ENCODE results near the gene MYL5.

The MYL5 gene

DNA sequence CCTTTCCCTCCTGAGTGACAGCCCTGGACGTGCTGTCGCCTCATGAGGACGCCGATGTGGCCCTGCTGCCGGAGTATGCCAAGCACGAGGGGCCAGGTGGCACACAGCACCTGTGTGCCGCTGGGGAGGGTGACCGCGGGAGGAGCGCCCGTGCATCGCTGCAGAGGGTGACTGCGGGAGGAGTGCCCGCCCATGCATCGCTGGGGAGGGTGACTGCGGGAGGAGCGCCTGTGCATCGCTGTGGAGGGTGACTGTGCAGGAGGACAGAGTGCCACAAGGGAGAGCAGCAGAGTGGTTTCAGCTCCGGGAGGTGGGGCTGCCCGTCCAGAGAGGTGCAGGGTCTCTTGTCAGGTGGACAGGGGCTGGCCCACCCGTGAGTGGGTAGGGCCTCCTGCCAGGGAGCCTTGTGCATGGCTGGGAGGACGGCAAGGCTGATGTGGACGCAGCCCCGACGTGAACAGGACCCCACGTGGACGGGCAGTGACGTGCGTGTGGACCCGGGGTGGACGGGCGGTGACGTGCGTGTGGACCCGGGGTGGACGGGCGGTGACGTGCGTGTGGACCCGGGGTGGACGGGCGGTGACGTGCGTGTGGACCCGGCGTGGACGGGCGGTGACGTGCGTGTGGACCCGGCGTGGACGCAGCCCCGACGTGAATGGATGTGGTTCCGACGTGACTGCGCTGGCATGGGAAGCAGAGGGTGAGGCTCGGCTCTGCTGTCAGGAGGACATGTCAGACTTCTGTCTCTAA is 45.9 kb downstream of the MYL5 start:
- Histone ChIP-seq H3K4me3 (ENCODE audit: low read depth in 1 of 2, low read length in 2 of 2) (no peak overlapping the region), H3K9me3 (ENCODE audit: control insufficient read depth in 1 of 2, low read length in 2 of 2) (no peaks in the 10 kb centered on the region), H3K27me3 (ENCODE audit: control insufficient read depth in 1 of 2, insufficient read depth in 2 of 2, low read length in 2 of 2) (no peaks in the 10 kb centered on the region), H3K4me1 (ENCODE audit: control insufficient read depth in 1 of 2, insufficient read depth in 2 of 2, low read length in 2 of 2) (peaks cover 17 to 32% of the 10 kb centered on the region in 2 donors), H3K36me3 (ENCODE audit: control insufficient read depth in 1 of 2, insufficient read depth in 2 of 2, low read length in 2 of 2) (peaks cover 0 to 10% of the 10 kb centered on the region in 2 donors), H3K9ac (ENCODE audit: low read depth in 1 of 2, low read length in 2 of 2) (no peak overlapping the region), H3K27ac (ENCODE audit: low read depth, low read length) (no peak overlapping the region)

DNA sequence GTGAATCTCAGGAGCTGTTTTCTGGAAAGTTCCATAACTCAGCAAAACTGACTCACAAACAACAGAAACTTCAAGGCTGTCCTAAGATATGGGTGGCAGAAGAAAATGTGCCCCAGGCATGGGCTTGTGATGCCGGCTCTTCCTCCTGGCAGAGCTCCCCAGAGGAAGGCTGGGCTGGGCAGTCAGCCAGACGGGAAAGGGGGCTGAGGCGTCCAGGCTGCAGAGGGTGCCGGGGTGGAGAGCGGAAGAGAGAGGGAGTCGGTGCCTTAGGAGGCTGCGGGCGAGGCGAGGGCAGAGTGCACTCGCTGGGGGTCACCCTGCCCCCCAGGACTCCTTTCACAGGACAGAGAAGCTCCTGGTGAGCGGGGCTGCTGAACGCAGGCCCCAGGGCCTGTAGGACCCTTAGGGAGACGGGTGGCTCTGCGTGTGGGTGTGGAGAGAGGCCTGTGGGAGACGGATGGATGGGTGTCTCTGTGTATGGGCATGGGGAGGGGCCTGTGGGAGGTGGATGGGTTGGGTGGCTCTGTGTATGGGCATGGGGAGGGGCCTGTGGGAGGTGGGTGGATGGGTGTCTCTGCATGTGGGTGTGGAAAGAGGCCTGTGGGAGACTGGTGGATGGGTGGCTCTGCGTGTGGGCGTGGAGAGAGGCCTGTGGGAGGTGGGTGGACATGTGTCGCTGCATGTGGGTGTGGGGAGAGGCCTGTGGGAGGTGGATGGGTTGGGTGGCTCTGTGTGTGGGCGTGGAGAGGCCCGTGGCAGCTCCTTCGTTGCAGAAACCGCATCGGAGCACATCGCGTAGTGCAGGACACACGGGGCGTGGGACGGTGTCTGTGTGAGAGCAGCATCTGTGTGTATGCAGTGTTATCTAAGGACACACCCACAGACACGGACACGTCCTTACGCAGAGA is 47.2 kb downstream of the MYL5 start:
- Histone ChIP-seq H3K36me3 (ENCODE audit: control insufficient read depth in 1 of 2, insufficient read depth in 2 of 2, low read length in 2 of 2) (peaks cover 0 to 10% of the 10 kb centered on the region in 2 donors), H3K9me3 (ENCODE audit: control insufficient read depth in 1 of 2, low read length in 2 of 2) (no peaks in the 10 kb centered on the region), H3K9ac (ENCODE audit: low read depth in 1 of 2, low read length in 2 of 2) (no peak overlapping the region), H3K4me3 (ENCODE audit: low read depth in 1 of 2, low read length in 2 of 2) (no peak overlapping the region), H3K27ac (ENCODE audit: low read depth, low read length) (no peak overlapping the region), H3K27me3 (ENCODE audit: control insufficient read depth in 1 of 2, insufficient read depth in 2 of 2, low read length in 2 of 2) (no peaks in the 10 kb centered on the region), H3K4me1 (ENCODE audit: control insufficient read depth in 1 of 2, insufficient read depth in 2 of 2, low read length in 2 of 2) (peaks cover 19 to 32% of the 10 kb centered on the region in 2 donors)

GRCh38 chr4:722169-722725 is 47.9 kb downstream of the MYL5 start:
- Histone ChIP-seq H3K27ac (ENCODE audit: low read depth, low read length) (no peak overlapping the region), H3K36me3 (ENCODE audit: control insufficient read depth in 1 of 2, insufficient read depth in 2 of 2, low read length in 2 of 2) (peaks cover 0 to 10% of the 10 kb centered on the region in 2 donors), H3K9me3 (ENCODE audit: control insufficient read depth in 1 of 2, low read length in 2 of 2) (no peaks in the 10 kb centered on the region), H3K4me3 (ENCODE audit: low read depth in 1 of 2, low read length in 2 of 2) (no peak overlapping the region), H3K9ac (ENCODE audit: low read depth in 1 of 2, low read length in 2 of 2) (no peak overlapping the region), H3K27me3 (ENCODE audit: control insufficient read depth in 1 of 2, insufficient read depth in 2 of 2, low read length in 2 of 2) (no peaks in the 10 kb centered on the region), H3K4me1 (ENCODE audit: control insufficient read depth in 1 of 2, insufficient read depth in 2 of 2, low read length in 2 of 2) (peaks cover 23 to 31% of the 10 kb centered on the region in 2 donors)

GRCh38 chr4:722851-723360 is 48.6 kb downstream of the MYL5 start:
- no peak overlapping the region for H3K9ac ChIP-seq (ENCODE audit: low read depth in 1 of 2, low read length in 2 of 2)
- H3K27me3 ChIP-seq (ENCODE audit: control insufficient read depth in 1 of 2, insufficient read depth in 2 of 2, low read length in 2 of 2) = no peaks in the 10 kb centered on the region
- H3K4me1 ChIP-seq (ENCODE audit: control insufficient read depth in 1 of 2, insufficient read depth in 2 of 2, low read length in 2 of 2) = peaks cover 27 to 29% of the 10 kb centered on the region in 2 donors
- no peak overlapping the region for H3K27ac ChIP-seq (ENCODE audit: low read depth, low read length)
- no peak overlapping the region for H3K4me3 ChIP-seq (ENCODE audit: low read depth in 1 of 2, low read length in 2 of 2)
- H3K9me3 ChIP-seq (ENCODE audit: control insufficient read depth in 1 of 2, low read length in 2 of 2) = no peaks in the 10 kb centered on the region
- H3K36me3 ChIP-seq (ENCODE audit: control insufficient read depth in 1 of 2, insufficient read depth in 2 of 2, low read length in 2 of 2) = peaks cover 0 to 10% of the 10 kb centered on the region in 2 donors

GRCh38 chr4:723751-724530 is 49.6 kb downstream of the MYL5 start:
- Histone ChIP-seq H3K36me3 (ENCODE audit: control insufficient read depth in 1 of 2, insufficient read depth in 2 of 2, low read length in 2 of 2) (peaks cover 0 to 10% of the 10 kb centered on the region in 2 donors), H3K9ac (ENCODE audit: low read depth in 1 of 2, low read length in 2 of 2) (peak overlapping the region; percentile 33 to 47), H3K4me3 (ENCODE audit: low read depth in 1 of 2, low read length in 2 of 2) (no peak overlapping the region), H3K9me3 (ENCODE audit: control insufficient read depth in 1 of 2, low read length in 2 of 2) (no peaks in the 10 kb centered on the region), H3K27ac (ENCODE audit: low read depth, low read length) (no peak overlapping the region), H3K27me3 (ENCODE audit: control insufficient read depth in 1 of 2, insufficient read depth in 2 of 2, low read length in 2 of 2) (no peaks in the 10 kb centered on the region), H3K4me1 (ENCODE audit: control insufficient read depth in 1 of 2, insufficient read depth in 2 of 2, low read length in 2 of 2) (peaks cover 27 to 32% of the 10 kb centered on the region in 2 donors)

DNA sequence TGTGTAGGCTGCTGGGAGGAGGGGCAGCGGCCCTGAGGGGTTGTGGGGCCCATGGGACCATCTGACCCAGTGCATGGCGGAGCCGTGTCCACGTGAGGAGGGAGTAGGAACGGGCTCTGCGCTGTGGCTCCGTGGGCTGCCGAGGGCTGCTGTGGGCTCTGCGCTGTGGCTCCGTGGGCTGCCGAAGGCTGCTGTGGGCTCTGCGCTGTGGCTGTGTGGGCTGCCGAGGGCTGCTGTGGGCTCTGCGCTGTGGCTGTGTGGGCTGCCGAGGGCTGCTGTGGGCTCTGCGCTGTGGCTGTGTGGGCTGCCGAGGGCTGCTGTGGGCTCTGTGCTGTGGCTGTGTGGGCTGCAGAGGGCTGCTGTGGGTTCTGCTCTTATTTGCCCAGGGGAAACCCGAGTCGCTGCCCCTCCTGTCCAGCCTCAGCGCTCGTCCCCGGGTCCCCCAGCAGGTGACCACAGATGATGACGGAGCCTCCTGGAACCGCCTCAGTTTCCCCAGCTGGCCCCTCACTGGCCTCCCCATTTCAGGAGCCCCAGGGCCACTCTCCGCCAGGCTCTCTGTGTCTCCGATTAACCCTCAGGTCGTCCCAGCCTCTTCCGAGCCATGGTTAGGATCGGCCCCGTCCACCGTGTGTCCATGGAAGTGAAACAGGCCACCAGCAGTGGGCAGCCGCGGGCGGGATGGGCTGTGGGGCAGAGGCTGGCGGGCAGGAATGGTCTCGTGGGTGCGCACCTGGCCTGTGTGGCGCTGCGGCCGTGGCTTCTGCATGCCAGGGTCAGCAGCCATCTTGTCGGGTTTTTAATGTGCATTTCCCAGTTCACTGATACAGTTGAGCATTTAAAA is 51.3 kb downstream of the MYL5 start:
- Histone ChIP-seq H3K36me3 (ENCODE audit: control insufficient read depth in 1 of 2, insufficient read depth in 2 of 2, low read length in 2 of 2) (peaks cover 0 to 13% of the 10 kb centered on the region in 2 donors), H3K9me3 (ENCODE audit: control insufficient read depth in 1 of 2, low read length in 2 of 2) (no peaks in the 10 kb centered on the region), H3K9ac (ENCODE audit: low read depth in 1 of 2, low read length in 2 of 2) (no peak overlapping the region), H3K4me3 (ENCODE audit: low read depth in 1 of 2, low read length in 2 of 2) (no peak overlapping the region), H3K27ac (ENCODE audit: low read depth, low read length) (no peak overlapping the region), H3K4me1 (ENCODE audit: control insufficient read depth in 1 of 2, insufficient read depth in 2 of 2, low read length in 2 of 2) (peaks cover 23 to 31% of the 10 kb centered on the region in 2 donors), H3K27me3 (ENCODE audit: control insufficient read depth in 1 of 2, insufficient read depth in 2 of 2, low read length in 2 of 2) (no peaks in the 10 kb centered on the region)

DNA sequence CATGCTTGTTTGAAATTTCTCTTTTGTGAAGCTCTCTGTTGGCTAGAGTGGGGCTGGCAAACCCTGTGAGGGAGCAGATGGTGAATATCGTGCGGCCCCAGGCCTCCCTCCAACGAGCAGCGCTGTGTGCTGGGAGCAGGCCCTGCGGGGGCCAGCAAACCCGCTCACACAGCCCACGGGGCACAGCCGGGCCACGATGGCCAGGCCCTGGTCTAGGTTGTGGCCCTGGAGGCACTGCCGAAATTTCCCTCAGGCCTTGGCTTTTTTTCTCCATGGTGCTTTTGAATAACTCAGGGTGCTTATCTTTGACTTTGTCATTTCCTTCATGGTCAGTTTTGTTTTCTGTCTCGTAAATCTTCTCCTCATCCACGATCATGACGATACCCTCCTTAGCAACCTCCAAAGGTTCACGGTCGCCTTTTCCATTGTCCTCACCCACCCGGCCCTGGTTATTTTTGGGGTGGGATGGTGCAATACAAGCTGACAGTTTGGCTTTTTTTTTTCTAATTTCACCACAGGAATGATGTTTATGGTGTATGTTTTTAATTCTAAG is 52.0 kb downstream of the MYL5 start:
- no peaks in the 10 kb centered on the region for H3K27me3 ChIP-seq (ENCODE audit: control insufficient read depth in 1 of 2, insufficient read depth in 2 of 2, low read length in 2 of 2)
- H3K9ac ChIP-seq (ENCODE audit: low read depth in 1 of 2, low read length in 2 of 2) = no peak overlapping the region
- peaks cover 0 to 20% of the 10 kb centered on the region in 2 donors for H3K36me3 ChIP-seq (ENCODE audit: control insufficient read depth in 1 of 2, insufficient read depth in 2 of 2, low read length in 2 of 2)
- no peak overlapping the region for H3K27ac ChIP-seq (ENCODE audit: low read depth, low read length)
- H3K4me3 ChIP-seq (ENCODE audit: low read depth in 1 of 2, low read length in 2 of 2) = no peak overlapping the region
- H3K9me3 ChIP-seq (ENCODE audit: control insufficient read depth in 1 of 2, low read length in 2 of 2) = no peaks in the 10 kb centered on the region
- peaks cover 17 to 24% of the 10 kb centered on the region in 2 donors for H3K4me1 ChIP-seq (ENCODE audit: control insufficient read depth in 1 of 2, insufficient read depth in 2 of 2, low read length in 2 of 2)

- Histone ChIP-seq H3K27ac (ENCODE audit: low read depth, low read length) (no peak overlapping the region), H3K4me1 (ENCODE audit: control insufficient read depth in 1 of 2, insufficient read depth in 2 of 2, low read length in 2 of 2) (peaks cover 11 to 22% of the 10 kb centered on the region in 2 donors), H3K9me3 (ENCODE audit: control insufficient read depth in 1 of 2, low read length in 2 of 2) (no peaks in the 10 kb centered on the region), H3K36me3 (ENCODE audit: control insufficient read depth in 1 of 2, insufficient read depth in 2 of 2, low read length in 2 of 2) (peaks cover 0 to 20% of the 10 kb centered on the region in 2 donors), H3K27me3 (ENCODE audit: control insufficient read depth in 1 of 2, insufficient read depth in 2 of 2, low read length in 2 of 2) (no peaks in the 10 kb centered on the region), H3K9ac (ENCODE audit: low read depth in 1 of 2, low read length in 2 of 2) (no peak overlapping the region), H3K4me3 (ENCODE audit: low read depth in 1 of 2, low read length in 2 of 2) (no peak overlapping the region)
Observed at GRCh38 chr4:726838-727237, 52.5 kb downstream of the MYL5 start.

- Histone ChIP-seq H3K4me3 (ENCODE audit: low read depth in 1 of 2, low read length in 2 of 2) (no peak overlapping the region), H3K27ac (ENCODE audit: low read depth, low read length) (no peak overlapping the region), H3K4me1 (ENCODE audit: control insufficient read depth in 1 of 2, insufficient read depth in 2 of 2, low read length in 2 of 2) (peaks cover 9 to 22% of the 10 kb centered on the region in 2 donors), H3K9me3 (ENCODE audit: control insufficient read depth in 1 of 2, low read length in 2 of 2) (no peaks in the 10 kb centered on the region), H3K36me3 (ENCODE audit: control insufficient read depth in 1 of 2, insufficient read depth in 2 of 2, low read length in 2 of 2) (peaks cover 4 to 24% of the 10 kb centered on the region in 2 donors), H3K9ac (ENCODE audit: low read depth in 1 of 2, low read length in 2 of 2) (no peak overlapping the region), H3K27me3 (ENCODE audit: control insufficient read depth in 1 of 2, insufficient read depth in 2 of 2, low read length in 2 of 2) (no peaks in the 10 kb centered on the region)
Observed at GRCh38 chr4:727576-727975, 53.2 kb downstream of the MYL5 start.

All from duodenal mucosa (tissue), 2 donors.